GM10266 (cell line): ENCODE data around the gene ARFRP1.

ENCODE experiments used
- DNase-seq: peaks from one replicate; pipeline ENCODE4 v3.0.0; 2012; ENCODE audit errors: extremely low spot score
- CTCF ChIP-seq: IDR thresholded peaks from 2 replicates; pipeline ENCODE4 v1.5.1; 2012; ENCODE audit warnings: mild to moderate bottlenecking, low read depth; ENCODE audit not compliant: control insufficient read depth, insufficient read depth; ENCODE audit errors: missing control alignments

ARFRP1 gene

GRCh38 chr20:63738687-63739129 is 30.9 kb upstream of the ARFRP1 start:
- TF ChIP-seq CTCF = no peak
- peak; percentile 31 for DNase-seq

GRCh38 chr20:63737945-63738686 is 30.3 kb upstream of the ARFRP1 start:
- peak; percentile 70 for DNase-seq
- TF ChIP-seq CTCF = no peak

- no peak for DNase-seq
- no peak for TF ChIP-seq CTCF
These were observed 29.8 kb upstream of the ARFRP1 start for GRCh38 chr20:63737695-63737944.

GRCh38 chr20:63736893-63737694 is 29.3 kb upstream of the ARFRP1 start:
- DNase-seq = peak; percentile 59
- no peak for TF ChIP-seq CTCF

- peak; percentile 69 for DNase-seq
- TF ChIP-seq CTCF = no peak
These were observed 28.3 kb upstream of the ARFRP1 start, which contains the start of gene LIME1 for GRCh38 chr20:63735859-63736718. TSS of gene LIME1 (plus strand) at chr20:63736664. CDS start at chr20:63737550, 886 bp downstream.

- no peak for TF ChIP-seq CTCF
- no peak for DNase-seq
These were observed 27.4 kb upstream of the ARFRP1 start for GRCh38 chr20:63734946-63735858.
